SK-N-SH (cell line): ENCODE results near the gene EIF5. TPM values are rescaled to one million over a fixed set of nuclear protein-coding genes. Genes with fewer than 3 reads are reported as not detected.

Experiments
- CHD2 ChIP-seq: fragments of 150-350 bp; IDR thresholded peaks from 2 replicates; pipeline ENCODE4 v1.6.1; 2018; ENCODE audit warnings: low read length; ENCODE audit not compliant: partially characterized antibody
- EP300 ChIP-seq, 2 experiments: IDR thresholded peaks; 2 replicates each; pipeline versions ENCODE4 v1.4.0 to v1.6.1; 2012; ENCODE audit warnings: borderline replicate concordance in 1 of 2, low read depth in 1 of 2, low read length in 1 of 2
- FOSL2 ChIP-seq: IDR thresholded peaks from 2 replicates; pipeline ENCODE4 v1.4.0; 2012; ENCODE audit warnings: low read depth, mild to moderate bottlenecking, moderate library complexity, borderline replicate concordance
- JUND ChIP-seq: IDR thresholded peaks from 2 replicates; pipeline ENCODE4 v1.4.0; 2012
- MEF2A ChIP-seq: IDR thresholded peaks from 2 replicates; pipeline ENCODE4 v1.4.0; 2012; ENCODE audit warnings: low read depth, borderline replicate concordance
- PBX3 ChIP-seq: IDR thresholded peaks from 2 replicates; pipeline ENCODE4; 2012
- RFX5 ChIP-seq: IDR thresholded peaks from 2 replicates; pipeline ENCODE4 v1.6.1; 2012; ENCODE audit warnings: mild to moderate bottlenecking, improper control_type of control experiment, low read length
- RXRA ChIP-seq: IDR thresholded peaks from 2 replicates; pipeline ENCODE4 v1.4.0; 2012; ENCODE audit warnings: low read depth, mild to moderate bottlenecking, borderline replicate concordance
- TCF12 ChIP-seq: IDR thresholded peaks from 2 replicates; pipeline ENCODE4 v1.4.0; 2012
- TEAD4 ChIP-seq: IDR thresholded peaks from 2 replicates; pipeline ENCODE4 v1.4.0; 2012; ENCODE audit warnings: mild to moderate bottlenecking, borderline replicate concordance; ENCODE audit not compliant: insufficient read depth
- YY1 ChIP-seq: IDR thresholded peaks from 2 replicates; pipeline ENCODE4 v1.4.0; 2012; ENCODE audit warnings: low read depth, mild to moderate bottlenecking
- polyA plus RNA-seq, 3 experiments: library from polyadenylated mRNA; depleted of rRNA; stranded (reverse); fragments of >200 nt; gene quantifications; 2 replicates each; pipeline ENCODE4 v1.2.3, GENCODE V29; 2012
- TF ChIP-seq, protein P1 (sequence below): IDR thresholded peaks from 2 replicates; pipeline ENCODE4 v1.4.0; 2012; ENCODE audit warnings: low read depth, borderline replicate concordance
- TF ChIP-seq, protein P2 (sequence below): fragments of 150-350 bp; IDR thresholded peaks from 2 replicates; pipeline ENCODE4 v1.6.1; 2017; ENCODE audit warnings: antibody characterized with exemption, low read length, low read depth, borderline replicate concordance
- TF ChIP-seq, protein P3 (sequence below): fragments of 150-350 bp; IDR thresholded peaks from 2 replicates; pipeline ENCODE4 v1.6.1; 2016; ENCODE audit warnings: mild to moderate bottlenecking, low read depth, low read length

The EIF5 gene
- polyA plus RNA-seq, 1 of the 3 experiments (the other 2 are of a cell fraction): 127 TPM

DNA sequence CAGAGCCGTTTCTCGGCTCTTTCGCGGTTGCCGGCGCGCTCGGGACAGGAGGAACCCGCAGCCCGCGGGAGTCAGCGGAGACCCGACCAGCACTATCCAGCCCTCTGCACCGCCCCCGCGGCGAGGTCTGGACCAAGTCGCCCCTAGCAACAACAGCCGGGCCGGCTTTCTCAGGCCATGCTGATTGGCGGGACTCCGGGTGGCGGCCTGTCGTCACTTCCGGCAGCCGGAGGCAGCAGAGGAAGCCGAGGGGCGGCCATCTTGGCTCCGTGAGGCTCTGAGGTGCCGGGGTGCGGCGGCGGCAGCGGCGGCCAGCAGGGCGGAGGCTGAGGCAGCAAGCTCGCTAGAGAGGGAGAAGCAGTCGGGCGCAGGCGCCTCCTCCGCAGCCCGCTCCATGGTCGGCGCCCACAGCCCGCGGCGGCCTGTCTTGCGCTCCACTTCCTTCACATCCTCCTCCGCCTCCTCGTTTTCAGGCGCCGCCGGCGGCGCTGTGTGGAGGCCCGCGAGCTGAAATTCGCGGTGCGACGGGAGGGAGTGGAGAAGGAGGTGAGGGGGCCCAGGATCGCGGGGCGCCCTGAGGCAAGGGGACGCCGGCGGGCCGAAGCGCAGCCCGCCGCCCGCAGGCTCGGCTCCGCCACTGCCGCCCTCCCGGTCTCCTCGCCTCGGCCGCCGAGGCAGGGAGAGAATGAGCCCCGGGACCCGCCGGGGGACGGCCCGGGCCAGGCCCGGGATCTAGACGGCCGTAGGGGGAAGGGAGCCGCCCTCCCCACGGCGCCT lies 51.3 kb downstream of the EIF5 start, which contains the start of gene MARK3 (continued):
- TF ChIP-seq MEF2A (0 out of 2 replicates have a peak, but pooled peaks have one; percentile 10), RFX5 (peak; percentile 98), CHD2 (no peak), EP300 (IDR thresholded peaks at IDR 0.05; ENCODE audit: borderline replicate concordance in 1 of 2, low read depth in 1 of 2, low read length in 1 of 2) (no peak; a peak in 1 of 4 replicates), YY1 (peak; percentile 96), TEAD4 (no peak), RXRA (peak; percentile 12; the same call in 1 of the 2 replicates), TCF12 (peak; percentile 3; the same call in 1 of the 2 replicates), FOSL2 (no peak), JUND (no peak), PBX3 (peak; percentile 2)
- TF ChIP-seq, protein P1, sequence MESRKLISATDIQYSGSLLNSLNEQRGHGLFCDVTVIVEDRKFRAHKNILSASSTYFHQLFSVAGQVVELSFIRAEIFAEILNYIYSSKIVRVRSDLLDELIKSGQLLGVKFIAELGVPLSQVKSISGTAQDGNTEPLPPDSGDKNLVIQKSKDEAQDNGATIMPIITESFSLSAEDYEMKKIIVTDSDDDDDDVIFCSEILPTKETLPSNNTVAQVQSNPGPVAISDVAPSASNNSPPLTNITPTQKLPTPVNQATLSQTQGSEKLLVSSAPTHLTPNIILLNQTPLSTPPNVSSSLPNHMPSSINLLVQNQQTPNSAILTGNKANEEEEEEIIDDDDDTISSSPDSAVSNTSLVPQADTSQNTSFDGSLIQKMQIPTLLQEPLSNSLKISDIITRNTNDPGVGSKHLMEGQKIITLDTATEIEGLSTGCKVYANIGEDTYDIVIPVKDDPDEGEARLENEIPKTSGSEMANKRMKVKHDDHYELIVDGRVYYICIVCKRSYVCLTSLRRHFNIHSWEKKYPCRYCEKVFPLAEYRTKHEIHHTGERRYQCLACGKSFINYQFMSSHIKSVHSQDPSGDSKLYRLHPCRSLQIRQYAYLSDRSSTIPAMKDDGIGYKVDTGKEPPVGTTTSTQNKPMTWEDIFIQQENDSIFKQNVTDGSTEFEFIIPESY: no peak
- TF ChIP-seq, protein P2, sequence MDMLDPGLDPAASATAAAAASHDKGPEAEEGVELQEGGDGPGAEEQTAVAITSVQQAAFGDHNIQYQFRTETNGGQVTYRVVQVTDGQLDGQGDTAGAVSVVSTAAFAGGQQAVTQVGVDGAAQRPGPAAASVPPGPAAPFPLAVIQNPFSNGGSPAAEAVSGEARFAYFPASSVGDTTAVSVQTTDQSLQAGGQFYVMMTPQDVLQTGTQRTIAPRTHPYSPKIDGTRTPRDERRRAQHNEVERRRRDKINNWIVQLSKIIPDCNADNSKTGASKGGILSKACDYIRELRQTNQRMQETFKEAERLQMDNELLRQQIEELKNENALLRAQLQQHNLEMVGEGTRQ: no peak
- TF ChIP-seq, protein P3, sequence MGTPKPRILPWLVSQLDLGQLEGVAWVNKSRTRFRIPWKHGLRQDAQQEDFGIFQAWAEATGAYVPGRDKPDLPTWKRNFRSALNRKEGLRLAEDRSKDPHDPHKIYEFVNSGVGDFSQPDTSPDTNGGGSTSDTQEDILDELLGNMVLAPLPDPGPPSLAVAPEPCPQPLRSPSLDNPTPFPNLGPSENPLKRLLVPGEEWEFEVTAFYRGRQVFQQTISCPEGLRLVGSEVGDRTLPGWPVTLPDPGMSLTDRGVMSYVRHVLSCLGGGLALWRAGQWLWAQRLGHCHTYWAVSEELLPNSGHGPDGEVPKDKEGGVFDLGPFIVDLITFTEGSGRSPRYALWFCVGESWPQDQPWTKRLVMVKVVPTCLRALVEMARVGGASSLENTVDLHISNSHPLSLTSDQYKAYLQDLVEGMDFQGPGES: no peak; the same call in 1 of the 2 replicates
